Astrocyte (in vitro differentiated cells and primary cell): Measurements from ENCODE around the gene CACNA2D1. TPM values are rescaled to one million over a fixed set of nuclear protein-coding genes. Genes with fewer than 3 reads are reported as not detected.

Experiments used
- DNase-seq: peaks from one replicate; pipeline ENCODE4 v3.0.0-alpha.2; 2010; ENCODE audit warnings: low read depth
- FAIRE-seq: peaks from 2 replicates; lab custom pipeline; 2011; peaks lifted over from hg19 to GRCh38; lab: Jason Lieb, UNC
- H2AFZ ChIP-seq: 2 replicates; pipeline ENCODE4 v1.6.0; 2012; ENCODE audit warnings: low read depth, low read length, inconsistent platforms
- H3K27ac ChIP-seq: 2 replicates; pipeline ENCODE4 v1.5.1; 2011; ENCODE audit warnings: low read depth, low read length, inconsistent platforms
- H3K27me3 ChIP-seq: 2 replicates; pipeline ENCODE4 v1.6.0; 2011; ENCODE audit warnings: low read length, inconsistent platforms; ENCODE audit not compliant: insufficient read depth
- H3K36me3 ChIP-seq: 2 replicates; pipeline ENCODE4 v1.5.1; 2011; ENCODE audit warnings: low read length, inconsistent platforms; ENCODE audit not compliant: insufficient read depth
- H3K4me1 ChIP-seq: 2 replicates; pipeline ENCODE4 v1.5.1; 2011; ENCODE audit warnings: low read length, inconsistent platforms; ENCODE audit not compliant: insufficient read depth
- H3K4me2 ChIP-seq: 2 replicates; pipeline ENCODE4 v1.6.0; 2012; ENCODE audit warnings: low read length, inconsistent platforms
- H3K4me3 ChIP-seq: 2 replicates; pipeline ENCODE4 v1.5.1; 2011; ENCODE audit warnings: low read depth, mild to moderate bottlenecking, low read length, inconsistent platforms; ENCODE audit not compliant: insufficient read depth
- H3K79me2 ChIP-seq: 2 replicates; pipeline ENCODE4 v1.6.0; 2012; ENCODE audit warnings: mild to moderate bottlenecking, low read length, inconsistent platforms; ENCODE audit not compliant: insufficient read depth
- H3K9ac ChIP-seq: 2 replicates; pipeline ENCODE4 v1.6.0; 2012; ENCODE audit warnings: mild to moderate bottlenecking, low read length, inconsistent platforms
- H3K9me3 ChIP-seq: 2 replicates; pipeline ENCODE4 v1.5.1; 2012; ENCODE audit warnings: low read depth, mild to moderate bottlenecking, low read length, inconsistent platforms; ENCODE audit not compliant: insufficient read depth
- H4K20me1 ChIP-seq: 2 replicates; pipeline ENCODE4 v1.6.0; 2012; ENCODE audit warnings: low read length, inconsistent platforms; ENCODE audit not compliant: insufficient read depth
- H3K27ac Mint-ChIP-seq: one replicate; pipeline ENCODE4 v1.8.0; 2021; ENCODE audit warnings: mild to moderate bottlenecking, mixed read lengths; ENCODE audit not compliant: unreplicated experiment
- H3K27me3 Mint-ChIP-seq: one replicate; pipeline ENCODE4 v1.8.0; 2021; ENCODE audit warnings: low read depth, mixed read lengths; ENCODE audit not compliant: unreplicated experiment
- H3K36me3 Mint-ChIP-seq: one replicate; pipeline ENCODE4 v1.8.0; 2021; ENCODE audit warnings: low read depth, mixed read lengths; ENCODE audit not compliant: unreplicated experiment
- H3K4me1 Mint-ChIP-seq: one replicate; pipeline ENCODE4 v1.8.0; 2021; ENCODE audit warnings: low read depth, mixed read lengths; ENCODE audit not compliant: unreplicated experiment
- H3K4me3 Mint-ChIP-seq: one replicate; pipeline ENCODE4 v1.8.0; 2021; ENCODE audit warnings: mild to moderate bottlenecking, moderate library complexity, mixed read lengths; ENCODE audit not compliant: unreplicated experiment
- H3K9me3 Mint-ChIP-seq: one replicate; pipeline ENCODE4 v1.8.0; 2021; ENCODE audit warnings: mild to moderate bottlenecking, mixed read lengths; ENCODE audit not compliant: unreplicated experiment
- CTCF ChIP-seq: IDR thresholded peaks from 2 replicates; pipeline ENCODE4 v1.5.1; 2011; ENCODE audit warnings: low read depth, mild to moderate bottlenecking, inconsistent platforms, low read length, moderate library complexity; ENCODE audit not compliant: insufficient read depth
- EZH2 ChIP-seq: IDR thresholded peaks from 2 replicates; pipeline ENCODE4 v1.6.1; 2012; ENCODE audit warnings: mild to moderate bottlenecking, low read length, inconsistent platforms; ENCODE audit not compliant: insufficient read depth
- total RNA-seq: library from RNA; stranded (reverse); gene quantifications from 2 replicates; pipeline ENCODE4 v1.2.1, GENCODE V29; 2021

Gene CACNA2D1
- total RNA-seq, 1 donor from 2014 or later = 53.4 TPM

- Mint-ChIP-seq H3K4me1 (peaks cover 20% of the 10 kb centered on the region), H3K36me3 (peaks cover 3% of the 10 kb centered on the region), H3K27me3 (no peaks in the 10 kb centered on the region), H3K9me3 (peaks cover 4% of the 10 kb centered on the region), H3K4me3 (no peak overlapping the region), H3K27ac (no peak overlapping the region)
- H3K4me2 ChIP-seq = no peak overlapping the region
- no peaks in the 10 kb centered on the region for H3K27me3 ChIP-seq
- FAIRE-seq (no peak), DNase-seq (no peak)
- H3K36me3 ChIP-seq = no peaks in the 10 kb centered on the region
- no peak overlapping the region for H3K27ac ChIP-seq
- no peak overlapping the region for H3K9ac ChIP-seq
- no peak overlapping the region for H2AFZ ChIP-seq
- H3K4me1 ChIP-seq = no peaks in the 10 kb centered on the region
- peaks cover 29% of the 10 kb centered on the region for H3K79me2 ChIP-seq
- H4K20me1 ChIP-seq = peaks cover 2% of the 10 kb centered on the region
- TF ChIP-seq CTCF (no peak), EZH2 (no peak)
- no peak overlapping the region for H3K4me3 ChIP-seq
- H3K9me3 ChIP-seq = no peaks in the 10 kb centered on the region
These were observed 33.1 kb downstream of the CACNA2D1 start for GRCh38 chr7:82410461-82410860.

GRCh38 chr7:82406937-82407336 lies 36.6 kb downstream of the CACNA2D1 start:
- Histone ChIP-seq H3K4me2 (no peak overlapping the region), H3K79me2 (peaks cover 16% of the 10 kb centered on the region), H3K36me3 (no peaks in the 10 kb centered on the region), H3K27me3 (no peaks in the 10 kb centered on the region), H3K4me3 (no peak overlapping the region), H4K20me1 (peaks cover 8% of the 10 kb centered on the region), H3K4me1 (no peaks in the 10 kb centered on the region), H3K9me3 (no peaks in the 10 kb centered on the region), H2AFZ (no peak overlapping the region), H3K27ac (no peak overlapping the region), H3K9ac (no peak overlapping the region)
- TF ChIP-seq EZH2 = no peak
- TF ChIP-seq CTCF = no peak
- no peak for FAIRE-seq
- H3K27ac Mint-ChIP-seq = no peak overlapping the region
- H3K27me3 Mint-ChIP-seq = no peaks in the 10 kb centered on the region
- DNase-seq = no peak
- H3K4me1 Mint-ChIP-seq = peaks cover 14% of the 10 kb centered on the region
- H3K36me3 Mint-ChIP-seq = peaks cover 3% of the 10 kb centered on the region
- H3K9me3 Mint-ChIP-seq = peaks cover 4% of the 10 kb centered on the region
- H3K4me3 Mint-ChIP-seq = no peak overlapping the region

- H3K4me3 ChIP-seq = no peak overlapping the region
These were observed 38.3 kb downstream of the CACNA2D1 start for GRCh38 chr7:82405301-82405700.

More at GRCh38 chr7:82405301-82405700, 38.3 kb downstream of the CACNA2D1 start:
- Histone ChIP-seq H3K27me3 (no peaks in the 10 kb centered on the region), H3K9me3 (no peaks in the 10 kb centered on the region), H3K4me1 (no peaks in the 10 kb centered on the region), H2AFZ (no peak overlapping the region), H3K79me2 (peaks cover 7% of the 10 kb centered on the region), H3K9ac (no peak overlapping the region), H3K36me3 (no peaks in the 10 kb centered on the region), H3K27ac (no peak overlapping the region), H4K20me1 (peaks cover 8% of the 10 kb centered on the region), H3K4me2 (no peak overlapping the region)
- Mint-ChIP-seq H3K4me1 (peaks cover 1% of the 10 kb centered on the region), H3K9me3 (peaks cover 4% of the 10 kb centered on the region), H3K36me3 (peaks cover 3% of the 10 kb centered on the region), H3K4me3 (no peak overlapping the region), H3K27ac (no peak overlapping the region), H3K27me3 (no peaks in the 10 kb centered on the region)
- TF ChIP-seq CTCF (no peak), EZH2 (no peak)
- DNase-seq (no peak), FAIRE-seq (no peak)
